ES-I3 (cell line): Measurements from ENCODE around the gene DGKB.

Experiments used
- H3K36me3 ChIP-seq: 2 replicates; pipeline ENCODE4 v1.6.1; 2013; ENCODE audit warnings: mild to moderate bottlenecking, low read length, control low read depth, moderate library complexity; ENCODE audit not compliant: insufficient read depth
- H3K4me1 ChIP-seq: 2 replicates; pipeline ENCODE4 v1.6.1; 2013; ENCODE audit warnings: mild to moderate bottlenecking, control low read depth, low read length; ENCODE audit not compliant: insufficient read depth
- H3K9ac ChIP-seq: 2 replicates; pipeline ENCODE4 v1.6.1; 2013; ENCODE audit warnings: low read depth, mild to moderate bottlenecking, low read length, moderate library complexity
- H3K9me3 ChIP-seq: 2 replicates; pipeline ENCODE4 v1.6.1; 2013; ENCODE audit warnings: mild to moderate bottlenecking, low read length, moderate library complexity; ENCODE audit not compliant: control insufficient read depth, insufficient read depth

Gene DGKB

DNA sequence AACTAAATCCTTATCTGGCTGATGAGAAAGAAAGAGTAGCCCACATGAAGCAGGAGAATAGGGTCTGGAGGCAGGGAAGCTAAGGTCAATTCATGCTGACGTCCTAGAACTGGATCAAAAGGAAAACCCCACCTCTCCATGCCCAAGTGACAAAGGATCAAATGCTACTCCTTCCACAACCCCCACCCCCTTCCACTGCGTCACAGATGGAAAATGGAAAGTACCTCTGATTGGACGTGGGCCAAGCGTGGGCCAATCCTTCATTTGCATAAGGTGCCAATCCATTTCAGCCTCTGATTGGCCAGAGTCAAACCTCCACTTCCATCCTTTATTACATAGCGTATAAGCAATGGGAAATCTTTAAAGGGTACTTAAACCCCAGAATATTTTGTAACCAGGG is 481.8 kb downstream of the DGKB start:
- Histone ChIP-seq H3K9ac (no peak overlapping the region), H3K4me1 (no peaks in the 10 kb centered on the region), H3K9me3 (no peaks in the 10 kb centered on the region), H3K36me3 (no peaks in the 10 kb centered on the region)

DNA sequence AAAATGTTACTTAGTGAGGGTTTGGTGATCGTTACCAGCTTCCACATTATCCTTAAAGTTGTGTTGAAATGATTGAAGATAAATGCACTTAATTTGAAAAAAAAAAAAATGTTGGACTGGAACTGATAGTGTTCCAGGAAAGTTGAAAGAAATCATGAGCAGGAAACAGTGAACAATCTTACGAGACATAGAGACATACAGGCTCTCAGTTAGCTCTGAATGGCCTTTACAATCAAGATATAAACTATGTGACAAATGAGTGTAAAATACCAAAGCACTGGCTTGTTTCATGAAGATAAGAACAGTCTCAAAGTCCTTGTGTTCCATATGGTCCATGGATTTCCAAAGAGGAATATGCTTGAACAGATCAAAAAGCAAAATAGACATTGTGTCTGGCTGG is 483.0 kb downstream of the DGKB start:
- no peaks in the 10 kb centered on the region for H3K9me3 ChIP-seq
- no peaks in the 10 kb centered on the region for H3K36me3 ChIP-seq
- H3K4me1 ChIP-seq, result no peaks in the 10 kb centered on the region
- H3K9ac ChIP-seq, result no peak overlapping the region

- no peak overlapping the region for H3K9ac ChIP-seq
- no peaks in the 10 kb centered on the region for H3K9me3 ChIP-seq
- no peaks in the 10 kb centered on the region for H3K4me1 ChIP-seq
- H3K36me3 ChIP-seq, result no peaks in the 10 kb centered on the region
These were observed 483.9 kb downstream of the DGKB start for GRCh38 chr7:14418633-14419032.

GRCh38 chr7:14414274-14414986 is 488.1 kb downstream of the DGKB start:
- no peaks in the 10 kb centered on the region for H3K9me3 ChIP-seq
- H3K4me1 ChIP-seq, result no peaks in the 10 kb centered on the region
- H3K9ac ChIP-seq, result no peak overlapping the region
- no peaks in the 10 kb centered on the region for H3K36me3 ChIP-seq

DNA sequence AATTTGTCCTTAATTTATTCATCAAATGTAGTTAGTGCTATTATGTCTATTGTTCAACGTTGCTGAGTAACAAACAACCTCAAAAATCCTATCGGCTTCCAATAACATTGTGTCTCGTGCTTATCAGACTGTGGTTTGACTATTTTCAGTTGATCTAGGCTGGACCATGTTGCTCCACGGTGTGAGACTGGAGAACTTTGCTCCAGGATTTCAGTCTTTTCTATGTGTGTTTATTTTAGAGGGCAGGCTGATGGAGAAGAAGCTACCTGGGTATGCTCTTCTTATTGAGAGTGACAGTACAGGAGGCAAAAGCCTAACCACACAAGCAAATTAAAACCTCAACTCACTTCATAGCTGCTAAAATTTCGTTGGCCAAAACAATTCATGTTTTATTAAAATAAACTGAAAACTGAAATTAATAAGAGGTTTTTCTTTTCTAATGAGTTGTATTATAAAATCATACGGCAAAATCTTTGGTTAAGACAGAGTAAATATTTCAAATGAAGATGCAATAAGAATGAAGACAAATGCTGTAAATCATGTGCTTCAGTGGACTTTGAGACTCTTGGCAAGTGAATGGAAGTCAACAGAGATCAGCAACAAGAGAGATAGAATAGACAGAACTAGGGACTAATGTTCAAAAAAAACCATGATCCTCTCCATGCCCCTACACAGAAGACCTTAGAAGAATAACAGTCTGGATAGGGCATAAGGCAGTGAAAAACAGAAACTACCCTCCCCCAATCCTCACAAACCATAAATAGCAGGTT is 495.1 kb downstream of the DGKB start:
- Histone ChIP-seq H3K9me3 (no peaks in the 10 kb centered on the region), H3K36me3 (no peaks in the 10 kb centered on the region), H3K9ac (no peak overlapping the region)

DNA sequence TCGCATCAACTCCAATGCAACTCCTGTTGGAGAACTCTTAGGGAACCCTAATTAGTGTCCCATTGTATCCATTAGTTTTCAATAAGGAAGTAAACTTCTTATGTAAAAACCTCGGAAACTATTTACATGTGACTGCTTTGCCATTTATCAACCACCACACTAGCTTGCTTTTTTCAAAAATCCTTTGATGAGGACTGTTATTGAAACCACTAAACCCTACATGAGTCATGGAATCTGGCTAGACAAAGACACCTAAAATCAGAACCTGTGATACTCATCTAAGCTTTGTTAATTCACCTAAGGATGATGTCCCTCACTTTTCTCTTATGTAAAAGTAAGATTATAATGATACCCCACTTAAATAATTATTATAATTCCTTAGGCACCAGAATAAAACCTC is 499.0 kb downstream of the DGKB start:
- Histone ChIP-seq H3K36me3 (no peaks in the 10 kb centered on the region), H3K9ac (no peak overlapping the region), H3K4me1 (0 out of 2 replicates have a peak, but pooled peaks cover 2% of the 10 kb centered on the region), H3K9me3 (no peaks in the 10 kb centered on the region)

More for the DNA sequence above, 495.1 kb downstream of the DGKB start:
- H3K4me1 ChIP-seq, result 0 out of 2 replicates have a peak, but pooled peaks cover 2% of the 10 kb centered on the region

DNA sequence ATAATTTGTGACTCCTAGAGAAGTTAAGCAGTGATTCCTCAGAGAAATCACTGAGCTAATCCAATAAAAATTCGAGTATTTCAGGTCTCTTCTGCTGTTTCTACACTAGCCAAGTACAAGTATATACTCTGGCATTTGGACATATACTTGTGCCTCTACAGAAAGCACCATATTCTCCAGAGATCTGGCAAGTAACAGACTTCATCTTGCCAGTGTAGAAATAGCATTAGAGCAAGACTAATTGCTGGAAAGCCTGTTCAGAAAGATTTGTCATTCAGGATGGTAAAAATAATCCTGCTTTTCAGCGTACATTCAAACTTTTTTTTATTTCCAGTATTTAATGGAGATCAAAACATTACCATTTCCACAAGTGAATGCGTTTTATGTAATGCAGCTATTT is 502.3 kb downstream of the DGKB start:
- Histone ChIP-seq H3K4me1 (0 out of 2 replicates have a peak, but pooled peaks cover 2% of the 10 kb centered on the region), H3K36me3 (no peaks in the 10 kb centered on the region)

DNA sequence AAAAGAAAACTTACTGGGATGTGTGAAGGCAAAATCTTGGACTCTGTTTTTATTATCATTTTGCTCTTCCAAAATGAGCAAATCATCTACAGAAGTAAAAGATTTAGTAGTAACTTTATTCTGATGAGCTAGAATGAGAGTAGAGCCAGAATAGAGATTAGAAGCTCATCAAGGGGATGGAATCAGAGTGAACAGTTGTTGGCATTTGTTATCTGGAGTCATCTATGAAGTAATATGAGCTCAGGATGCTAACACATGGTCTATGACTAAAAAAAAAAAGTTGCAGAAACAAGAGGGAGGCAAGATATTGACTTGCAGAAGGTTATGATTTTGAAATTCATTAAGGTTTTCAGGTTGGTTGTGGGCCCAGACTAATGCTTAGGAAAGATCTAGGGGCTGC is 504.0 kb downstream of the DGKB start:
- Histone ChIP-seq H3K9me3 (no peaks in the 10 kb centered on the region), H3K9ac (no peak overlapping the region), H3K4me1 (0 out of 2 replicates have a peak, but pooled peaks cover 1% of the 10 kb centered on the region), H3K36me3 (no peaks in the 10 kb centered on the region)

More for the DNA sequence above, 502.3 kb downstream of the DGKB start:
- Histone ChIP-seq H3K9me3 (no peaks in the 10 kb centered on the region), H3K9ac (no peak overlapping the region)

DNA sequence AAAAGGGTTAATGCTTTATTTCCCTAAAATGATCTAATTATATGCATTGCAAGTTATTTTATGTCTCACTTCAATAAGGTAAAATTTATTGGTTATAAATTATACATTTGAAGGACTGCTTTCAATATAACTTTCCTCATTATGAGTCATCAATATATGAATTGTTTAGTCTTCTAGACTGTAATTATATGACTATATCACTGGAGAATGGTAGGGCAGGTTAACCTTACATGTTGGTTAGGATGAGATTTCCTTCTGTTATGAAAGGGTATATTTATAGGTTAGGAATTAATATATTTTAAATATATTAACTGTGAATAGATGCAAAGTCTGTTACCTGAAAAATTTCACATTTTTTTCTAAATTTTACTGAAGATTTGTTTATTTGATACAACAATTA is 506.7 kb downstream of the DGKB start:
- Histone ChIP-seq H3K36me3 (no peaks in the 10 kb centered on the region), H3K9ac (no peak overlapping the region), H3K9me3 (no peaks in the 10 kb centered on the region), H3K4me1 (no peaks in the 10 kb centered on the region)

- H3K9me3 ChIP-seq, result no peaks in the 10 kb centered on the region
These were observed 507.8 kb downstream of the DGKB start for GRCh38 chr7:14394786-14395185.

GRCh38 chr7:14389595-14389994 is 513.0 kb downstream of the DGKB start:
- H3K9me3 ChIP-seq, result no peaks in the 10 kb centered on the region
- no peak overlapping the region for H3K9ac ChIP-seq
- no peaks in the 10 kb centered on the region for H3K4me1 ChIP-seq
- no peaks in the 10 kb centered on the region for H3K36me3 ChIP-seq

More at GRCh38 chr7:14394786-14395185, 507.8 kb downstream of the DGKB start:
- H3K9ac ChIP-seq, result no peak overlapping the region
- no peaks in the 10 kb centered on the region for H3K4me1 ChIP-seq
- H3K36me3 ChIP-seq, result no peaks in the 10 kb centered on the region

GRCh38 chr7:14389181-14389591 is 513.4 kb downstream of the DGKB start:
- no peaks in the 10 kb centered on the region for H3K36me3 ChIP-seq
- H3K9me3 ChIP-seq, result no peaks in the 10 kb centered on the region
- H3K4me1 ChIP-seq, result no peaks in the 10 kb centered on the region
- no peak overlapping the region for H3K9ac ChIP-seq

- Histone ChIP-seq H3K4me1 (no peaks in the 10 kb centered on the region), H3K9ac (no peak overlapping the region), H3K9me3 (no peaks in the 10 kb centered on the region), H3K36me3 (no peaks in the 10 kb centered on the region)
These were observed 517.5 kb downstream of the DGKB start for GRCh38 chr7:14385074-14385473.

DNA sequence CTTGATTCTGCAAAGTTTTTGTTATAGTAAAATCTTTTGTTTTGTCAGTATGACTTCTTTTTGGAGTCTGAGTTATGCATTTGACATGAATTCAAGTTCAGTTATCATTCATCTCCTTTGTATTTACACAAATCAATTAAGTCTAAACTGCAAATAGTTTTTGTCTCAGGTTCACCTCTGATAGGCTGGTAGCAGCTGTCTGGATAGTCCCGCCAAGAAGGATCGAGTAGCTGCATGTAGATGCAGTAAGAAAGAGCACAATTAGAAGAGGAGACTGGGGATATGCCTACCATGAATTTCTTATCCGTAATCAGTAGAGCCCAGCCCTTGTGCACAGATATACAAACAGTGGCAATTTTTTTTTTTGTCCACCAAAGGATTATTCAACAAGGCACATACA is 520.6 kb downstream of the DGKB start:
- Histone ChIP-seq H3K4me1 (no peaks in the 10 kb centered on the region), H3K36me3 (no peaks in the 10 kb centered on the region), H3K9me3 (no peaks in the 10 kb centered on the region), H3K9ac (no peak overlapping the region)

DNA sequence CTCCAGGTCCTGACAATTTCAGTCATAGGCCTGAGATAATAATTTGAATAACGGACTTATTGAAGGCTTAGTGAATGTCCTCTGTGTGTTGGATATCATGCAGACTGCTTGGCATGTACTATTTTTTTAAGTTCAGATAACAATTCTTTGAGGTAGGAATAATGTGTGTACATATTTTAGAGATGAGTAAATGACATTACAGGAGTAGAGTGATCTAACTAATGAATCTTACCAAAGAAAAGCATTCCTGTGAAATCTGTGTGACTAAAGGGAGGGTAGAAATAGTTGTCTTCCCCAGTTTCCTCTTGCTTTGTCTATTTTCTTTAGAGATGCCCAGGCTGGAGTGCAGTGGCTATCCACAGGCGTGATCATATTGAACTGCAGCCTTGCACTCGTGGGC is 521.2 kb downstream of the DGKB start:
- Histone ChIP-seq H3K36me3 (no peaks in the 10 kb centered on the region), H3K9ac (no peak overlapping the region), H3K4me1 (no peaks in the 10 kb centered on the region), H3K9me3 (no peaks in the 10 kb centered on the region)
